ENCODE results near the gene ETFB.
"Not testable (repeated sequence)": the region's sequence is repeated elsewhere in the genome, so short reads cannot be mapped to it uniquely, and the experiment has no call there.

ETFB gene

DNA sequence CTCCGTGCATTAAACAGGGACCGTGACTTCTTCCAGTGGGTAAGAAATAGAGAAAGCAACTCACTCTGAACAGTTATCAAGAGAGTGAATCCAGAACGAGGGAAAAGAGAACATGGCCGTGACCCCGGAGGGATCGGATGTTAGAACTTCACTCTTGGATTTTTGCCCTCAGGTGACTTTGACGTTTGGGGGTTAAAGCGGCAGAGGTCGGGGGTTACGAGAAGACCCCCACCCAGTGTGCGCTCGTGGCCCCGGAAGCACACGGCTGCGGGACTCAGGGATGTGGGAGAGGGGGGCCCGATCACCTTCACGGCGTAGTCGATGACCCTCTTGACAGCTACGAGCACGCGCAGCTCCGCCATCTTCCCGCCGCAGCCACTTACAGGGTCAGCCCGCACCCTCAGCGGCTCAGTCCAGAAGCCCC lies at the start of gene ETFB:
TSS of gene ETFB (minus strand) at position 424 of the 424 bp plus-strand sequence. CDS start at position 362, 62 bp downstream.
- DNase-seq = no peak

GRCh38 chr19:51415187-51415586 lies 49.0 kb upstream of the ETFB start:
- no peak for DNase-seq

GRCh38 chr19:51410950-51411748 lies 45.0 kb upstream of the ETFB start:
- no peak for DNase-seq

DNA sequence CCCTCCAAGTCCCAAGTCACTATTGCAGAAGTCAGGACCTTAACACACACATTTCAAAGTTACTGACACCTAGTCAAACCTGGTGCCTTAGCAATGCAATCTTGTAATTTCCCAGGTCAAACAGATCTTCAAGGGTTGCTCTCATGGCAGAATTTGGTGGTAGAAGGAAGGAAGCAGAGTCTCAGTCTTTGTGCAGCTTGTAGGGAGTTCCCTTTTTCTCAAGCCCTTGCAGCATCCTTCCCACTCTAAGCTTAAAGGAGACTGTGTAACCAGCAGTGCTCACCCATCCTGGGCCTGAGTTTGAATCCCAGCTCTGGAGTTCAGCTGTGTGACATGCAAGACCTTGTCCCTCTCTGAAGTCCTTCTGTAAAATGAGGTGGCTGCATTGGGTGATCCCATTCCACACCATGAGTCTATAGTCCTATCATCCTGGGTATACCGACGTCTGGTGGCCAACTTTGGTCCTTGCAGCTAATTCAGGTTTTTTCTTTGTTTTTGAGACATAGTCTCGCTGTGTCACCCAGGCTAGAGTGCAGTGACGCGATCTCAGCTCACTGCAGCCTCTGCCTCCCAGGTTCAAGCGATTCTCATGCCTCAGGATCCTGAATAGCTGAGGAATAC lies 41.4 kb upstream of the ETFB start:
- DNase-seq = no peak

DNA sequence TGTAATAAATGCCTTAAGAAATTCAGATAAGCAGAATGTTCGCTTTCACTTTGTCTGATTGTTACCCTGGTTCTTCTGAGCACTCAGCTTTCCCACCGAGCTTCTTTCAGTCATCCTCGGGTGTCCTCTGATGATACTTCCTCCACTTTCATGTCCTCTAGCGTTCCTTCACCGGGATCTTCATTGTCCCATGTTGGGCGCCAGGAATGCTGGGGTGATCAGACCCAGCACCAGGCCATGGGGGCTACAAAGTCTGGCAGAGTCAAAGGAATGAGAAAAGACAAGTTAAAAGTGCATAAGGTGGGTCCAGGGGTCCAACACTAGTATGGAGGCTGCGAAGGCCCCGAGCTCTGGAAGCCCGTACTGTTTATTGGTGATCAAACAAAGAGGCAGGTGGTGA lies 35.9 kb upstream of the ETFB start:
- no peak for DNase-seq

DNA sequence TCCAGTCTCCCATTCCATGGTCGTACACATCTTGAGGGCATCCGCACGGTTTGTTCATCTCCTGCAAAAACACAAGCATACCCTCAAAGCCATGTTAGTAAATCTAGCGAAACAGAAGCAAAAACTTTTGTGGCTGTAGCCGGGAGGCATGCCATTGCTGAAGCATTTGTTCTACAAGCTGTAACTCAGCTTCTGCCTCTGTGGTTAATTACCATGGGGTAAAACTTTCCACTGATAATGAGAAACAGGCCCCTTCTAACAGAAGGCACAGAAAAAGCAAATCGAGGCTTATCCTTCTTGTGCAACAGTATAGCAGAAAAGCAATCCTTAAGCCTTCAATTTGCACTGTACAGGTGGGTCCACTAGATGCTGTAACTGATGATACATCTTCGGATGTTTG lies 33.7 kb upstream of the ETFB start:
- DNase-seq = not testable (repeated sequence)

- DNase-seq = no peak
These were observed 33.0 kb upstream of the ETFB start for GRCh38 chr19:51399231-51399630.

DNA sequence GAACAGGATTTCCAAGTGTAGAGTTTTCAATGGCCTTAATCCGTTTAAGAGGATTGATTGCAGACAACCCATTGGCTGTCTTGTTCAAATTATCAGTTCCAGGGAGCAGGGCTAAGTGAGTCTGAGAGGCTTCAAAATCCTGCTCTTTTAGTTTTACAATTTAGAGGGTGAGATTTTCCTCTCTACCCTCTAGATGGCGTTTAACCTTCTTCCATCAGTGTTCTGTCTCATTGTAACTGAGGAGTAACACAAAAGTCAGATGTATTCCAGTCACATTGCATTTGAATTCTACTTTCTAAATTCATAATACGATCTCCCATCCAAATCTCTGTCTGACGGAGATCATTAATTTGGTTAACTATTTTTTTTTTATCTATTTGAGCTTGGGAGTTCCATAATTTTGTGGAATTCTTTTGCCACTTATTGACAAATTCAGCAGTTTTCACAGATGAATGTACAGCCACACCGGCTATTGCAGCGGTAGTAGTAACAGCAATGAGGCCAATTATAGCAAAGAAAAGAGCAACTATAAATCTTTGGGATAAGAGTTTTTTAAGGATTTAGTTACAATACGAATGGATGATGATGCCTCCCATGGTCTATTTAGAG lies 32.0 kb upstream of the ETFB start:
- no peak for DNase-seq

DNA sequence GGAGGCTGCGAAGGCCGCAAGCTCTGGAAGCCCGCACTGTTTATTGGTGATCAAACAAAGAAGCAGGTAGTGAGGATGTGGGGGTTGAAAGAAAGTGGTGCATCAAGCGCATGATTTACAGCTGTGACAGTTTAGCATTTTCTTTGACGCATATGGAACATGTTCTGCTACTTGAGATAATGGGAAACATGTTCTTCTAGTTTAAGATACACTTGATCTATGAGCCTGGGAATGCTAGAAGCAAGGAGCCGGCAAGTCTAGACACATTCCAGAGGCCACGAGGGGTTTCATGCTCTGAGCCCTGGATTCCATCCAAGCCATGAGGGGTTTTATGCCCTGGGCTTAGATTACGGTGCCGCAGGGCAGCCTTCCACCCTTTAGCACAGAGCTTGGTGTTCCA lies 31.3 kb upstream of the ETFB start:
- DNase-seq = not testable (repeated sequence)

DNA sequence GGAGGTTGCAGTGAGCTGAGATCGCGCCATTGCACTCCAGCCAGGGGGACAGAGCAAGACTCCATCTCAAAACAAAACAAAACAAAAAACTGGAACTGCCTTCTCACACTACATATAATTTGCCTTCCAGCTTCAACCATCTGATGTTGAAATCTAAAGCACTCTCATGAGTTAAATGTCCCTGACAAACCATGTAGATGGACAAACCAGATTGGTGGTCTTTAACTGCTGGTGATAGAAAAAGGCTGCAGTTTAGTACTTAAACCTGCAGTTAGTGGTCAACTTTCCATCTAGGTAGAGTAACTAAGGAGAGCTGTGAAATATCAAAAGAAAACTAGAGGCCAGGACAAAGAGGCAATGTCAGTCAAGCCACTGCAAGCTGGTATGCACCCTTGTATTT lies 30.0 kb upstream of the ETFB start:
- no peak for DNase-seq

GRCh38 chr19:51394050-51394836 lies 28.1 kb upstream of the ETFB start:
- DNase-seq = peak; percentile 90

DNA sequence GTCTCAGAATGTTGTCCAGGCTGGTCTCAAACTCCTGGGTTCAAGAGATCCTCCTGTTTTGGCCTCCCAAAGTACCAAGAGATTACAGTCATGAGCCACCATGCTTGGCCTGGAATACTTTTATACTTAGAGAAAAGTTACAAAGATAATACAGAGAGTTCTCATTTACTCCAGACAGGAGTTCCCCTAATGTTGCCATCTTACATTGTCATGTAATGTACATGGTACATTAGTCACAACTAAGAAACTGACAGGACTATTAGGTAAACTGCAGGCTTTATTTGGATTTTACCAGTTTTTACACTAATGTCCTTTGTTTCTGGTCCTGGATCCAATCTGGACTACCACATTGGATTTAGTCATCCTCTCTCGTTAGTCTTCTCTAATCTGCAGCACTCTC lies 26.5 kb upstream of the ETFB start:
- DNase-seq = no peak

DNA sequence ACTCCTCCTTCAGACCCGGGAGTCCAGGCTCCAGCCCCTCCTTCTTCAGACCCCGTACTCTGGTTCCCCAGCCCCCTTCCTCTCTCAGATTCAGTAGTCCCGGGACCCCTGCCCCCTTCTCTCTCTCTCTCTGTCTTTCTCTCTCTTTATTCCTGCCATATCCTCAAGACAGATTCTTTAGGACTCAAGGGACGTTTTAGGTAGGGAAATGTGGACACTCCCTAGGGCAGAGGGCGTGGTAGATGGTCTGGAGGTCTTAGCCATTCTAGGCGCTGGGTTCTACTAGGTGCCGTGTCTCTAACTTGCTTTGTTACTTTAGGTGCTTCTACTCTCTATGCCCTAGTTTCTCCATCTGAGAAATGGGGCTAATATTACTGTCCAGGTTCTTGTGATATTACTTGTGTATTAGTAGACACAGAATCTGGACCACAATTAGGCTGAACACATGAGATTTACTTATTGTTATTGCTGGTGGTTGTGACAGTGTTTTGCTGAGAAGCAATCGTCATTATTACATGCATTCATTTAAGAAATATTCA lies 25.0 kb upstream of the ETFB start:
- no peak for DNase-seq

DNA sequence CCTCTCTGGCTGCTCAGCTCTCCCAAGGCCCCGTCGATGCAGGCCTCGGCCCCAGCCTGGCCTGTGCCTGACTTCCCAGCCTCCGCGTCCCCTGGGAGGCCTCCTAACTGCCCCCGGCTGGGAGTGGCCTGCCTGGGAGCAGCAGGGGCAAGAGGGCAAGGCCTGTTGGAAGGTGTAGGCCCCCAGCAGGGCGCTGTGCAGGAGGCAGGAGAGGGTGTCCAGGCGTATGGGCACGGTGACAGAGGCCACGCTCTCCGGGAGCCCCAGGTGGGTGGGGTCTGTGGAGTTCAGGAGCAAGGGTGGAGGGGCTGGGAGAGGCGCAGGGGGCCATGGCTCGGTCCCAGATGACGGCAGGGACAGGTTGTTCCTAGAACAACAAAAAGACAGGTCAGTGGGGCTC lies 23.0 kb upstream of the ETFB start:
- DNase-seq = no peak

DNA sequence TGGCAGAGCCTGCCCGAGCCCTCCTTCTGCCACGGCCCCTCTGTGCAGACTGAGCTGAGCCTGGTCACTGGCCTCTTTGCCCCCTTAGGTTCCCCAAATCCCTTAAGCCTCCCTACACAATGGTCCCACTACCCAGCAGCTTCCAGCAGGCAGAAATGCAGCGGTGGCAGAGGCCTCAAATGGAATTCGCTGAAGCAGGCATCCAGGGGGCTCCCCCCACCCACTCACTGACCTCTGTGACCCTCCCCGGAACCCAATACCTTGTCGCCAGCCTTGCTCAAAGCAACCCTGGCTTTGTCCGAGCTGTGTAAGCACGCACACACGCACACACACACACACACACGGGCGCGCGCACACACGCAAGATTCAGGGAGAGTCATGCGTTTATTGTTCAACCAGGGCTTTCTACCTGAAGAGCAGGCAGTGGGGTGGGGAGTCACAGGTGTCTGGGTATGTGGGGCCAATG lies 21.8 kb upstream of the ETFB start, which contains the start of gene LIM2:
TSS of gene LIM2 (minus strand) at position 51 of the 466 bp plus-strand sequence. CDS start 531 bp downstream, outside the sequence.
- no peak for DNase-seq

DNA sequence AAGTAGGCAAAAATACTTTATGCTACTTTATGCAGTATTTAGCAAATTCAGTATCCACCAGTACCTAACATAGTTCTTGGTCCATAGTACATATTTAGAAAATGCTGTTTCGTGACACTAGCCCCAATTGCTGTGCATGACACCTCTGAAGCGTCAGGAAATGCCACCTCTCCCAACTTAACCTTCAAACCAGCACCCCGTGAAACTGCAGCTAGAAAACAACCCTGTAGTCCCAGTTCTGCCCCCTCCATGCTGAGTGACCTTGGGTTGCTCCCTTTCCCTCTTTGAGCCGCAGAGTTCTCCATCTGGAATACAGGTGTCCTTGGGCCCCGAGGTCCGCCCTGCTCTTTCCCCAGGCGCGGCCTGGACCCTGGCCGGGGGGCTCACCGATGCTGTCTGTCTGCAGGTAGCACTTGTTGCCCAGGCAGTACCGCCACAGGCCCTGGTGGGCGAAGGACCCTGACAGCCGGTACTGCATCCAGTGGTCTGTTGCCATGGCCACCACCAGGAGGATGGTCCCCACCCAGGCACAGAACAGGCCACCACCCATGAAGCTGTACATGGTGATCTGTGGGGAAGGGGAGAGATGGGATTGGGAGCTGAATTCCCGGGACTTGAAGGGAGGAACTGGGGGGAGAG lies 20.8 kb upstream of the ETFB start:
- DNase-seq = no peak

GRCh38 chr19:51382004-51382403 lies 15.8 kb upstream of the ETFB start:
- no peak for DNase-seq

GRCh38 chr19:51380379-51380778 lies 14.2 kb upstream of the ETFB start:
- DNase-seq = no peak

DNA sequence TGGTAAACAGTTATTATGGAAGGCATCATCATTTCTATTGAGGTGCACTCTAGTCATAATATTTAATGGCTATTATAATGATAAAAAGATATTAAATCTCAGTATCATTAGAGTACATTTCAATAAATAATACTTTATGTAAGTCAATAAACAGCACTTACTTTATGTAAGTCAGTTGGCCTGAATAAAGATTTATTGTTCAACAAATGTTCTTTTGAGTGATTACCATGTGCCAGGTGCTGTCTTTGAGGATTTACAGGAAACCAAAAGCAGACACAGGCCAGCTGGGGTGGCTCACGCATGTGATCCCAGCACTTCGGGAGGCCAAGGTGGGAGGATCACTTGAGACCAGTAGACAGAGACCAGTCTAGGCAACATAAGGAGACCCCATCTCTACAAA lies 11.2 kb upstream of the ETFB start:
- no peak for DNase-seq

- DNase-seq = no peak
These were observed 9.5 kb upstream of the ETFB start for GRCh38 chr19:51375504-51376221.
